GM19025 (cell line): ENCODE results near the gene JUP.
"Not testable (repeated sequence)": the region's sequence is repeated elsewhere in the genome, so short reads cannot be mapped to it uniquely, and the experiment has no call there.

Source experiments
- ATAC-seq: cut with Tn5 transposase; IDR thresholded peaks from one replicate; pipeline ENCODE4 v1.9.1; 2021; ENCODE audit warnings: mild to moderate bottlenecking, low read depth, moderate library complexity; ENCODE audit not compliant: unreplicated experiment

Gene JUP

GRCh38 chr17:41786227-41787020, at the start of gene JUP:
Gene JUP (minus strand): TSS chr17:41786711. CDS start chr17:41771854, 14,857 bp downstream.
- ATAC-seq: peak; percentile 80

DNA sequence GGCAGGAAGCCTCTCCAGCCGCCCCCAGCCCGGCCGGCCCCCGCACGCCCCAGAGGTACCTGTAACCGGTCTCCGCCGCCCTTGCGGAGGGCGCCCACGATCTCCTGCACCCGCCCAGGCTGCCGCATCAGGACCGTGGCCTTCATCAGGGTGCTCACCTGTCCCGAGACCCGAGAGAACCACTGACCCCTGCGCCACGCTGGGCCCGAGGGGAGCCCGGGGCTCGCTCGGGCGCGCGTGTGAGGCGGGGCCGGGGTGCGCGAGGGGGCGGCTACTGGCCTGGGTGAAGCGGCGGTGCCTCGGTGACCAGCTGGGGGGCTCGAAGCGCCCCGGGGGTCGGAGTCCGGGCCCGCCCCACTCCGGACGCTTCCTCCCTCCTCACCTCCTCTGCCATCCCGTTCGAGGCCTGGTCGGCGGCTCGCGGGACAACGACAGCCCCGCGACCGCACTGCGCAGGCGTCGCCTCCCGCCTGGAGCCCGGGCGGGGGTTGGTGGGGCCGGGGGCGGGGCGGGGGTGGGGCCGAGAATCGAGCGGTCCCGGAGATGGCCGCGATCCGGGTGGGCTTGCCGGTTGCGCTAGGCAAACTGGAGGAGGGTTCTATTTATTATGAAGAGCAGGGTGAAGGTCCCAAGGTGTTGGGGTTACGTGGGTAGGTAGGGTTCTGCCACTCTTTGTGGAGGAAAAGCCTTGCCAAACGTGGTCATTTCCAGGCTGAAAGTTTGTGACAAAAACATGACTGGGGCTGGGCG, 49.5 kb upstream of the JUP start, which contains the start of gene NT5C3B:
Gene NT5C3B, minus strand, starts transcription at position 433 of the 750 bp plus-strand sequence. Its CDS starts 39 bp downstream, at position 394.
- ATAC-seq: no peak

DNA sequence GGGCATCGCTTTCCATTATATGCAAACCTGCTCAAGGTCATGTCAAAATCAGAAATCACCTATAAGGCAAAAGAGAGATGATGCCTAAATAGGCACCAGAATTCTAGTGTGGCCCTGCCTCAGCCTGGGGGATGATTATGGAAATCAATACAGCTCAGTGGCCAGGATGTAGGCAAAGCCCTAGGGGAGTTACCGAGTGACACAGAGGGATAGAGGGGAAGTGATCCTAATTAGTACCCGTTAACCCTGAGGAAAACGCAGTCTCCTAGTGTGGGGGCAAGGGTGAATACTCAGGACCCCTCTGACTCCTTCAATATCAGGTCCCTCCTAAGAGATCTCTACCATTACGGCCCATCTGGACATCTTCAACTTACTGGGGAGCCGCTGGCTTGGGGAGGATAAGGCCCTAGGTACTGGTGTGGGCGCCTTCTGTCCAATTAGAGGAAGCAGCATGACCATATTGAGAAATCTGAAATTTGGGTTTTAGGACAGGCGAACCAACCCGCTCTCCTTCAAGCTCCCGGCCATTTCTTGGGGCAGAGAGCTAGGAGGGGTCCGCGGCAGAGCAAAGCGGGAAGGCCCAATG, 48.8 kb upstream of the JUP start:
- ATAC-seq: no peak

DNA sequence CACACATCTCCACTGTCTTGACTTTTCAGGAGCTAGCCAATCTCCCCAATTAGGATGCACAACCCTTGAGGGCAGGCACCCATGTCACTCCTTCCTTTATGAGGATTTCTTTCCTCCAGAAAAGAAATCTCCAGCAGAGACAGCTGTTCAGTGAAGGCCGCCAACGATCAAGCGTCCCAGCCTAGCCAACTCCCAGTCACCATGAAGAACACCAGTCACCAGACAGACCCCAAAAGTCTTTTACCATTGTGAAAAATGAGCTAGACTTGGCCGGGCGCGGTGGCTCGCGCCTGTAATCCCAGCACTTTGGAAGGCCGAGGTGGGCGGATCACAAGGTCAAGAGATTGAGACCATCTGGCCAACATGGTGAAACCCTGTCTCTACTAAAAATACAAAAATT, 43.5 kb upstream of the JUP start:
- ATAC-seq: not testable (repeated sequence)

GRCh38 chr17:41825175-41825845, 38.8 kb upstream of the JUP start:
- ATAC-seq: no peak

DNA sequence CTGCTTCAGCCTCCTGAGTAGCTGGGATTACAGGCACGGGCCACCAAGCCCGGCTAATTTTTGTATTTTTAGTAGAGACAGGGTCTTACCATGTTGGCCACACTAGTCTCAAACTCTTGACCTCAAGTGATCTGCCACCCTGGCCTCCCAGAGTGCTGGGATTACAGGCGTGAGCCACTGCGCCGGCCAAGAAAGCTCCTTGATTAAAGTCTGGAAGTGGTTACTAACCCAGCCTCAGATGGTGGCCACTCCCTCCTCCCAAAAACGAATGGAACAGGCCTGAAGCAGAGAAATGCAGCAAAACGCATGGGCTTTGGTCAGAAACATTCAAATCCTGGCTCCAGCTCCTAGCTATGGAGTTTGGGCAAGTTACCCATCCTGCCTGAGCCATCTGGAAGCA, 37.6 kb upstream of the JUP start:
- no peak for ATAC-seq

DNA sequence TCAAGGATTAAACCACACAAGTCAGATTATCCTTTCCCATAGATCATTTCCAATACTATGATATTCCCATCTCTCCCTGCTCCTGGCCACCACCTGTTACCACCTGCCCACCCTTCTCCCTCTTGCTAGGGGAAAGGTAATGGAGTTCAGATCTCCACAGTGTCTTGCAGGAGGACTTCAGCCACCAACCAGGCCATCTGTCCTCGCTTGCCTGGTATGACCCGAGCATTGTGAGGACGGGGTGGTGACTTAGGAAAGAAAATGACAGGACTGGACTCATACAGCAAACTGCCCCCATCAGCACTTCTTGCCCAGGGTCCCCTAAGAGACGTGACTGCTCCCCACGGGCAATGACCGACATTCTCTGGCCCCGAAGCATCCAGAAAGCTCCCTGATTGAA, 37.1 kb upstream of the JUP start:
- no peak for ATAC-seq

GRCh38 chr17:41823141-41823524, 36.6 kb upstream of the JUP start:
- no peak for ATAC-seq

GRCh38 chr17:41822216-41823140, 36.0 kb upstream of the JUP start:
- ATAC-seq: no peak

DNA sequence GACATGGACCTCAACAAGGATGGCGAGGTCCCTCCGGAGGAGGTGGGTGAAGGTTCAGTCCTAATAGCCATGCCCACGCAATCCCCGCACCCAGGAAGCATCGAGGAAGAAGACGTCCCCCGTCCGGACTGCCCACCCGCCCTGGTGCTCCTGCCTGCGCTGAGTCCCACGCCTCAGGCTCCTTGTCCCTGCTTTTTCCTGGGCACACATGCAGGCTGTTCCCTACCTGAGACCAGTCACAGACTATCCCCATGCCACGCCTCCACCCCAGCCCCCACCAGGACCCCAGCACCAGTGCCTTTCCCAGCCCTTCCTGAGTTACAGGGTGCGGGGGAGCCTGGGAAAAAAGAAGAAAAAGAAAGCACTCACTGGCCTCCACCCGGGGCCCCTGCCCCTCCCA, 35.3 kb upstream of the JUP start:
- no peak for ATAC-seq

DNA sequence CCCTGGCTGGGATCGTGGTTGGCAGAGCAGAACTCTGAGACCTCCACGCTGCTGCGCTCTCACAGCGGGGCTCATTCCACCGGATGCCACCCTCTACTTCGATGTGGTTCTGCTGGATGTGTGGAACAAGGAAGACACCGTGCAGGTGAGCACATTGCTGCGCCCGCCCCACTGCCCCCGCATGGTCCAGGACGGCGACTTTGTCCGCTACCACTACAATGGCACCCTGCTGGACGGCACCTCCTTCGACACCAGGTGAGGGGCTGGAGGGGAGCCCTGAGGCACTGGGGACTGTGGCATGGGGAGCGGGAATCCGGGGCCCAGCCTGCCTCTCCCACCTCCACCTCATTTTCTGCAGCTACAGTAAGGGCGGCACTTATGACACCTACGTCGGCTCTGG, 31.5 kb upstream of the JUP start:
- no peak for ATAC-seq

- ATAC-seq: no peak
Observed at GRCh38 chr17:41816637-41817320, 30.3 kb upstream of the JUP start.

DNA sequence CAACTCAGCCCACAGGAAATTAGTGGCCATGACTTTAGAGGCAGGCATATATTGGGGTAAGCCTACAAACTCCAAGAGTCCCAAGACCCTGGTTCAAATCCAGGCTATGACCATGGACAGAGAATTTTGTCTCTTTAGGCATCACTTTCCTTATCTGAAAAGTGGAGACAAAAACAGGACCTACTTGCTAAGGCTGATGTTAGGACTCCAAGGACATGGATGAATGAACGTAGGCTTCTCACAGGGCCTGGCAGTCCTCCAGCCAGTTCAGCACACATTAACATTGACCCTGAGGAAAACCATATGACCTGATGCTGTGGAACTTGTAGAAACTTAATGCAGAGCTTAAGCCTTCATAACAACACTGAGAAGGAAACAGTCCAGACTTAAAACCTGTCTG, 27.7 kb upstream of the JUP start:
- ATAC-seq: no peak

DNA sequence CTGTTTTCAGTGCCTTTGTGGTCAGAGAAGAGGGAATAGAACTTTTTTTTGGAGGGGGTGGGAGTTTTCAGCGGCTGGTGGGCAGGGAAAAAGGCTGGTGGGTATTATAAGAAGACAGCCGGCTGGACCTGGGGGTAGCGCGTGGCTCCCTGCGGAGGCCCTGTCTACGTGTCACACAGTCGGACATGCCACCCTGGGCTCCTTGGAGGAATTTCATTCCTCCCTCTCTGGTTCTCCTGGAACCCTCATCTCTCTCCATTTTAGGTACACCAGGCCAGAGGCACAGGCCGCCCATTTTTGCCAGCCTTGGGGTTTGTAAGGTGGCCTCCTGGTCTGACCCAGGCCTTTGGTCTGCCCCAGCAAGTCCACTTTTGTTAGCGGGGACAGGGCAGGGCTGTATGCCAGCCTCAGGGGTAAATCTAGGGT, 27.2 kb upstream of the JUP start:
- no peak for ATAC-seq

DNA sequence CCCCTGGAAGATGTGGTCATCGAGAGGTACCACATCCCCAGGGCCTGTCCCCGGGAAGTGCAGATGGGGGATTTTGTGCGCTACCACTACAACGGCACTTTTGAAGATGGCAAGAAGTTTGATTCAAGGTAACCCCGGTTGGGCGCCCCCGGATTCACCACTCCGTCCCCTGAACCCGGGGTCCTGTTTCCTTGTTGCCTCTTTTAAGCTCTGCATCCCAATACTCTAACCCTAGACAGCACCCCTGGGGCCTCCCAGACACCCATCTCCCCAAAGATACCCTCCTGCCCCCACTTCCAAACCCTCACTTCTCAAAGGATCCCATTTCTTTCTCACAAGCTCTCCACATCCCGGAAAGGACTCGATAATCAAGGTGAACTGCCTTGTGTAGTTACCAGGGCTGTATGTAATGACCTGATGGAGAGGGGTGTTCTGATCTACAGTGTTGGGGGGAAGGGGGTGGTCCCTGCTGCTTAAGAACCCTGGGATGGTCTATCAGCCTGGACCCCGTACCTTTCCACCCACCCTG, 26.7 kb upstream of the JUP start:
- ATAC-seq: no peak

- no peak for ATAC-seq
Observed at GRCh38 chr17:41812381-41813151, 26.1 kb upstream of the JUP start, which contains the start of gene FKBP10. Gene FKBP10 (plus strand): TSS chr17:41813004. CDS start chr17:41813035, 31 bp downstream.

- ATAC-seq: no peak
Observed at GRCh38 chr17:41811549-41812380, 25.3 kb upstream of the JUP start, which contains the start of gene P3H4. Gene P3H4 (minus strand): TSS chr17:41811949. CDS start chr17:41811915, 34 bp downstream.
